GM23338 (cell line): ENCODE data around the gene GRP. TPM values are rescaled to one million over a fixed set of nuclear protein-coding genes. Genes with fewer than 3 reads are reported as not detected.

Source experiments
- ATAC-seq: fragments of 200-7000 bp; cut with Tn5 transposase; 3 replicates; pipeline ENCODE4 v1.9.1; 2020
- DNase-seq: peaks from one replicate; pipeline ENCODE4 v3.0.0-alpha.2; 2015; ENCODE audit warnings: low spot score
- H2AFZ ChIP-seq: fragments of 200-600 bp; sonication (generic); 2 replicates; pipeline ENCODE4 v1.8.0; 2016; ENCODE audit warnings: antibody characterized with exemption, mild to moderate bottlenecking, moderate library complexity
- H3F3A ChIP-seq: fragments of 200-600 bp; sonication (generic); replicated peaks from 2 replicates; pipeline ENCODE4 v1.8.0; 2017; ENCODE audit warnings: antibody characterized with exemption, mixed run types, low read depth
- H3K27ac ChIP-seq: fragments of 200-600 bp; sonication (generic); 2 replicates; pipeline ENCODE4 v1.6.1; 2016; ENCODE audit warnings: low read depth
- H3K27me3 ChIP-seq: fragments of 200-600 bp; sonication (generic); 2 replicates; pipeline ENCODE4 v1.8.0; 2016; ENCODE audit warnings: mild to moderate bottlenecking, mixed run types, moderate library complexity; ENCODE audit not compliant: insufficient read depth
- H3K36me3 ChIP-seq: fragments of 200-600 bp; sonication (generic); 2 replicates; pipeline ENCODE4 v1.8.0; 2016; ENCODE audit warnings: mild to moderate bottlenecking; ENCODE audit not compliant: insufficient read depth
- H3K4me1 ChIP-seq: fragments of 200-600 bp; sonication (generic); 2 replicates; pipeline ENCODE4 v1.8.0; 2016; ENCODE audit warnings: mild to moderate bottlenecking, moderate library complexity; ENCODE audit not compliant: insufficient read depth
- H3K4me2 ChIP-seq: fragments of 200-600 bp; sonication (generic); 2 replicates; pipeline ENCODE4 v1.7.1; 2017; ENCODE audit warnings: mixed run types
- H3K4me3 ChIP-seq: fragments of 200-600 bp; sonication (generic); 2 replicates; pipeline ENCODE4 v1.6.1; 2016; ENCODE audit warnings: mixed run types
- H3K79me2 ChIP-seq: fragments of 200-600 bp; sonication (generic); replicated peaks from 2 replicates; pipeline ENCODE4 v1.8.0; 2017; ENCODE audit warnings: mild to moderate bottlenecking; ENCODE audit not compliant: insufficient read depth
- H3K9me2 ChIP-seq: fragments of 200-600 bp; sonication (generic); 2 replicates; pipeline ENCODE4 v1.8.0; 2017; ENCODE audit not compliant: insufficient read depth
- H4K20me1 ChIP-seq: fragments of 200-600 bp; sonication (generic); replicated peaks from 2 replicates; pipeline ENCODE4 v1.8.0; 2017; ENCODE audit warnings: mild to moderate bottlenecking; ENCODE audit not compliant: insufficient read depth
- H3K27ac Mint-ChIP-seq: 2 replicates; pipeline ENCODE4 v1.8.0; 2020; ENCODE audit warnings: inconsistent platforms, mild to moderate bottlenecking, moderate library complexity, mixed read lengths
- H3K27me3 Mint-ChIP-seq: 3 replicates; pipeline ENCODE4 v1.8.0; 2022; ENCODE audit warnings: low read depth, mild to moderate bottlenecking, moderate library complexity, mixed read lengths, inconsistent platforms; ENCODE audit not compliant: insufficient read depth, poor library complexity
- H3K36me3 Mint-ChIP-seq: 3 replicates; pipeline ENCODE4 v1.8.0; 2021; ENCODE audit warnings: low read depth, mild to moderate bottlenecking, inconsistent platforms, moderate library complexity, mixed read lengths
- H3K4me1 Mint-ChIP-seq: 3 replicates; pipeline ENCODE4 v1.8.0; 2020; ENCODE audit warnings: mild to moderate bottlenecking, inconsistent platforms, mixed read lengths
- H3K4me3 Mint-ChIP-seq: 3 replicates; pipeline ENCODE4 v1.8.0; 2021; ENCODE audit warnings: moderate library complexity, mild to moderate bottlenecking, inconsistent platforms, mixed read lengths
- H3K9me3 Mint-ChIP-seq: 3 replicates; pipeline ENCODE4 v1.8.0; 2020; ENCODE audit warnings: moderate library complexity, mild to moderate bottlenecking, inconsistent platforms, mixed read lengths
- CREB1 ChIP-seq: fragments of 250-450 bp; sonication (Bioruptor Pico); IDR thresholded peaks from 2 replicates; pipeline ENCODE4 v1.5.0; 2020; ENCODE audit warnings: low read depth, mild to moderate bottlenecking, moderate library complexity
- CTCF ChIP-seq, 2 experiments: fragments of 200-600 bp in 1 of 2; sonication (generic) in 1 of 2; conservative IDR thresholded peaks; 2 replicates each; pipeline versions ENCODE4 v1.5.1 to v1.6.1; 2016 to 2017; ENCODE audit warnings: antibody characterized with exemption in 2 of 2, low read depth in 2 of 2, mild to moderate bottlenecking in 2 of 2, moderate library complexity in 1 of 2
- ETS1 ChIP-seq: IDR thresholded peaks from 2 replicates; pipeline ENCODE4 v1.6.1; 2016; ENCODE audit warnings: antibody characterized with exemption
- EZH2 ChIP-seq: fragments of 200-600 bp; sonication (generic); IDR thresholded peaks from one replicate; pipeline ENCODE4 v1.8.0; 2017; ENCODE audit warnings: antibody characterized with exemption, mild to moderate bottlenecking, low read depth; ENCODE audit not compliant: unreplicated experiment
- EZH2phosphoT487 ChIP-seq: fragments of 200-600 bp; sonication (generic); IDR thresholded peaks from one replicate; pipeline ENCODE4 v1.8.1; 2018; ENCODE audit warnings: antibody characterized with exemption; ENCODE audit not compliant: unreplicated experiment
- JUNB ChIP-seq: IDR thresholded peaks from one replicate; pipeline ENCODE4 v1.6.1; 2016; ENCODE audit warnings: antibody characterized with exemption; ENCODE audit not compliant: unreplicated experiment
- NANOG ChIP-seq: IDR thresholded peaks from 2 replicates; pipeline ENCODE4 v1.6.1; 2016; ENCODE audit warnings: antibody characterized with exemption, borderline replicate concordance
- REST ChIP-seq: IDR thresholded peaks from one replicate; pipeline ENCODE4 v1.6.1; 2018; ENCODE audit warnings: antibody characterized with exemption; ENCODE audit not compliant: unreplicated experiment
- STAT1 ChIP-seq: IDR thresholded peaks from one replicate; pipeline ENCODE4 v1.6.1; 2016; ENCODE audit warnings: antibody characterized with exemption; ENCODE audit not compliant: unreplicated experiment
- ZNF114 ChIP-seq: fragments of 250-450 bp; sonication (Bioruptor Pico); IDR thresholded peaks from 2 replicates; pipeline ENCODE4 v1.5.0; 2020; ENCODE audit warnings: mild to moderate bottlenecking, moderate library complexity
- ZNF331 ChIP-seq: fragments of 250-450 bp; sonication (Bioruptor Pico); IDR thresholded peaks from 2 replicates; pipeline ENCODE4 v1.5.0; 2020; ENCODE audit warnings: low read depth, mild to moderate bottlenecking, moderate library complexity
- polyA plus RNA-seq: library from polyadenylated mRNA; unstranded; fragments of >200 nt; fragmentation: Nextera tagmentation; extraction: Ambion mirVana; gene quantifications from 2 replicates; pipeline ENCODE4 v1.2.1, GENCODE V29; 2016
- total RNA-seq: library from RNA; depleted of rRNA; stranded (reverse); fragments of >200 nt; shearing (Covaris generic); gene quantifications from 2 replicates; pipeline ENCODE4 v1.2.3, GENCODE V29; 2014

GRP gene
- total and polyA plus RNA-seq, 2 experiments from 2014 or later: not detected

GRCh38 chr18:59182673-59183072, 37.3 kb upstream of the GRP start:
- TF ChIP-seq ZNF331: no peak
- no peak for TF ChIP-seq EZH2
- no peak for TF ChIP-seq NANOG
- no peak for TF ChIP-seq REST
- TF ChIP-seq ETS1: no peak
- no peak for TF ChIP-seq CREB1 (CRISPR knock-in tag)
- TF ChIP-seq STAT1: no peak
- no peak for TF ChIP-seq CTCF (conservative IDR thresholded peaks at IDR 0.05; ENCODE audit: low read depth in 2 of 2)
- no peak for TF ChIP-seq JUNB
- no peak for TF ChIP-seq ZNF114
- TF ChIP-seq EZH2phosphoT487: no peak
- Histone ChIP-seq H3K4me3 (no peak overlapping the region), H3K36me3 (no peaks in the 10 kb centered on the region), H3K4me1 (no peaks in the 10 kb centered on the region), H3K79me2 (no peaks in the 10 kb centered on the region), H3K27ac (no peak overlapping the region), H3K9me2 (no peaks in the 10 kb centered on the region), H3K4me2 (no peak overlapping the region), H4K20me1 (no peaks in the 10 kb centered on the region), H2AFZ (no peak overlapping the region), H3K27me3 (no peaks in the 10 kb centered on the region), H3F3A (no peaks in the 10 kb centered on the region)
- no peak for DNase-seq
- Mint-ChIP-seq H3K4me3 (no peak overlapping the region), H3K27ac (no peak overlapping the region), H3K4me1 (no peaks in the 10 kb centered on the region), H3K27me3 (no peaks in the 10 kb centered on the region), H3K9me3 (no peaks in the 10 kb centered on the region), H3K36me3 (no peaks in the 10 kb centered on the region)
- ATAC-seq: no peak
